ENCODE data around the gene CTSA. TPM values are rescaled to one million over a fixed set of nuclear protein-coding genes. Genes with fewer than 3 reads are reported as not detected.
"Not testable (repeated sequence)": the region's sequence is repeated elsewhere in the genome, so short reads cannot be mapped to it uniquely, and the experiment has no call there.

The CTSA gene
- total and polyA plus RNA-seq, 4 donors, result 29.4 to 102 (median 67.0) TPM

DNA sequence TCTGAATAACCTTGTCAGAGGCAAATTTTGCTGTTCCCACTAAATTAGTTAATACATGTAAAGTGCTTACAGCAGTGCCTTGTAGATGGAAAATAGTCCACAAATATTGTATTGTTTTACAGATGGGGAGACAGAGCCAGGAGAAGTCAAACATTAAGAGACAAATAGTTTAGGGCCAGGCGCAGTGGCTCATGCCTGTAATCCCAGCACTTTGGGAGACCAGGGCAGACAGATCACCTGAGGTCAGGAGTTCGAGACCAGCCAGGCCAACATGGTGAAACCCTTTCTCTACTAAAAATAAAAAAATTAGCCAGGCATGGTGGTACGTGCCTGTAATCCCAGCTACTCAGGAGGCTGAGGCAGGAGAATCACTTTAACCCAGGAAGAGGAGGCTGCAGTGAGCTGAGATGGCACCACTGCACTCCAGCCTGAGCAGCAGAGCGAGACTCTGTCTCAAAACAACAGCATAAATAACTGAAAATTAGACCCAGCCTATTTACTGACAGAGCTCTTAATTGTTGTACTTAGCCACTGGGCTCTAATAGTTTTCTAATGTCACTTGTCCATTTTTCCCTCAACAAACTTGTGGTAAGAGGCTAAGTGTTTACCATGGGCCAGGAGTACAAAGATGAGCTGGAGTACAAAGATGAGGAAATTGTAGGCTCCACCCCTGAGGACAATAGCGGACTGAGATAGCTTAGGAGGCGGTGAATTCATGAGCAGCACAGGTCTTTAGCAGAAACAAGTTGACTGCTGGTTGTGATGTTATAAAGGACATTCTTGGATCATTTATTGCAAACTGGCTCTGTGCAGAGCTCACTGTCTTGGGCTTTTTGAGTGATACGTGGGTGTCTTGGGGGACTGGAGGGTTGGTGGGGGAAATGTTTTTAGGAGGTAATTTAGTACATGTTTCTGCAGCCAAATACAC is 27.3 kb upstream of the CTSA start:
- Histone ChIP-seq H3K4me1 (ENCODE audit: control insufficient read depth, insufficient read depth, low read length) (no peaks in the 10 kb centered on the region), H3K9me3 (ENCODE audit: control insufficient read depth, insufficient read depth, low read length) (no peaks in the 10 kb centered on the region), H3K36me3 (ENCODE audit: control insufficient read depth, insufficient read depth, low read length) (peaks cover 2% of the 10 kb centered on the region), H3K27ac (ENCODE audit: low read depth, low read length) (no peak overlapping the region), H3K27me3 (ENCODE audit: control insufficient read depth, insufficient read depth, low read length) (no peaks in the 10 kb centered on the region), H3K4me3 (ENCODE audit: low read depth, low read length) (no peak overlapping the region)
- WGBS (ENCODE audit: insufficient coverage), result 86% methylated on average over 5 of the region's 7 CpGs
- DNase-seq (ENCODE audit: low read depth in 4 of 6, low spot score in 6 of 6), result no peak

DNA sequence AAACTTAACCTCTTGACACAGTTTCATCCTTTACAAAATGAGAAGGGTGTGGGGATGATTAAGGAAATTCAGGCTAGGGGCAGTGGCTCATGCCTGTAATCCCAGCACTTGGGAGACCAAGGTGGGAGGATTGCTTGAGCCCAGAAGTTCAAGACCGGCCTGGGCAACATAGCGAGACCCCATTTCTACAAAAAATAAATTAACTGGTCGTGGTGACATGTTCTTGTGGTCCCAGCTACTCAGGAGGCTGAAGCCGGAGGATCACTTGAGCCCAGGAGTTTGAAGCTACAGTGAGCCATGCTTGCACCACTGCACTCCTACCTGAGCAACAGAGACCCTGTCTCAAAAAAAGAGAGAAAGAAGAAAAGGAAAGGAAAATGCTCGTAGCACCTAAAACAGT is 24.7 kb upstream of the CTSA start:
- peaks cover 5% of the 10 kb centered on the region for H3K36me3 ChIP-seq (ENCODE audit: control insufficient read depth, insufficient read depth, low read length)
- no peaks in the 10 kb centered on the region for H3K9me3 ChIP-seq (ENCODE audit: control insufficient read depth, insufficient read depth, low read length)
- no peak overlapping the region for H3K27ac ChIP-seq (ENCODE audit: low read depth, low read length)
- no peak for DNase-seq (ENCODE audit: low read depth in 4 of 6, low spot score in 6 of 6)
- H3K27me3 ChIP-seq (ENCODE audit: control insufficient read depth, insufficient read depth, low read length), result no peaks in the 10 kb centered on the region
- H3K4me3 ChIP-seq (ENCODE audit: low read depth, low read length), result no peak overlapping the region
- 92% methylated on average over 4 of the region's 5 CpGs for WGBS (ENCODE audit: insufficient coverage)
- no peaks in the 10 kb centered on the region for H3K4me1 ChIP-seq (ENCODE audit: control insufficient read depth, insufficient read depth, low read length)

DNA sequence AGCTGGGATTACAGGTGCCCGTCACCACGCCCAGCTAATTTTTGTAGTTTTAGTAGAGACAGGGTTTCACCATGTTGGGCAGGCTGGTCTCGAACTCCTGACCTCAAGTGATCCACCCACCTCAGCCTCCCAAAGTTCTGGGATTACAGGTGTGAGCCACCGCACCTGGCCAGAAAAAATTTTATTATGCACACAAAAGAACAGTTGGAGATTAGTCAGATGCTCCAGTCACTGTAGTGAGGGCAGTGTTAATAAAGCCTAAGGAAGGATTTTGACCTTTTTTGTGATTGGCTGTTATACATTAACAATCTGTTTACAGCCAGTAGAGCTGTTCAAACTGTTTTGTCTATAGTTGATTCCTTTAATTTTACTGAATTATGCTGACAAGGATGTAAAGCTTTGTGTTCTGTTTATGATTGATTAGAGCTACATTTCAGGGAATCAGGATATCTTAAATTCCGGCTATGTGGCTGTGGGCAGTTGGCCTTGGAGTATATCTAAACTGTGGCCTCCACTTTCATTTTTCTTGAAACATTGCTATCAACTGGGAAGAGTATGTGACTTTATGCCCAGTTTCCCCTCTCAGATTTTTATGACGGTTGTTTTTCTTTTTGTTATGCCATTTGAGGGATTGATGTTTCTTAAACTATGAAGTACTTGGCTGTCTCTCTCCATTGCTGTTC is 23.9 kb upstream of the CTSA start:
- DNase-seq (ENCODE audit: low read depth in 4 of 6, low spot score in 6 of 6), result no peak
- Histone ChIP-seq H3K4me1 (ENCODE audit: control insufficient read depth, insufficient read depth, low read length) (no peaks in the 10 kb centered on the region), H3K9me3 (ENCODE audit: control insufficient read depth, insufficient read depth, low read length) (no peaks in the 10 kb centered on the region), H3K36me3 (ENCODE audit: control insufficient read depth, insufficient read depth, low read length) (peaks cover 3% of the 10 kb centered on the region), H3K27ac (ENCODE audit: low read depth, low read length) (no peak overlapping the region), H3K27me3 (ENCODE audit: control insufficient read depth, insufficient read depth, low read length) (no peaks in the 10 kb centered on the region), H3K4me3 (ENCODE audit: low read depth, low read length) (no peak overlapping the region)
- 100% methylated on average over 1 of the region's 6 CpGs for WGBS (ENCODE audit: insufficient coverage)

DNA sequence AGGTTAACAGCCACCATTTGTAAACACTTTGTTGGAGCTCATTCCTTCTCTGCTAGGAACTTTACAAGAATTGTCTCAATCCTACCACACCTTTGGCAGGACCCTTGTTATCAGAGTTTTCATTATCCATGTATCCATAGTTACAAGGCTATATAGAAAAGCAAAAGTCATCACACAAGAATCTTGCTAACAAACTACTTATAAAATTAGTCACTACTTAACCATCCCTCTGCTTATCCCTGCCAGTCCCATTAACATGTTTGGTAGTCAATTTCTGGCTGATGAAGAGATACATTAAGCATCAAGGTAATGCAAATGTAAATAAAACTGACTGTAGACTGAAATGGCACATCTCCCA is 23.3 kb upstream of the CTSA start:
- Histone ChIP-seq H3K4me1 (ENCODE audit: control insufficient read depth, insufficient read depth, low read length) (no peaks in the 10 kb centered on the region), H3K9me3 (ENCODE audit: control insufficient read depth, insufficient read depth, low read length) (no peaks in the 10 kb centered on the region), H3K27me3 (ENCODE audit: control insufficient read depth, insufficient read depth, low read length) (no peaks in the 10 kb centered on the region), H3K4me3 (ENCODE audit: low read depth, low read length) (no peak overlapping the region), H3K36me3 (ENCODE audit: control insufficient read depth, insufficient read depth, low read length) (peaks cover 7% of the 10 kb centered on the region), H3K27ac (ENCODE audit: low read depth, low read length) (no peak overlapping the region)
- no peak for DNase-seq (ENCODE audit: low read depth in 4 of 6, low spot score in 6 of 6)

GRCh38 chr20:45872626-45873025 is 18.5 kb upstream of the CTSA start:
- Histone ChIP-seq H3K27ac (ENCODE audit: low read depth, low read length) (no peak overlapping the region), H3K36me3 (ENCODE audit: control insufficient read depth, insufficient read depth, low read length) (peaks cover 23% of the 10 kb centered on the region), H3K4me3 (ENCODE audit: low read depth, low read length) (no peak overlapping the region), H3K27me3 (ENCODE audit: control insufficient read depth, insufficient read depth, low read length) (no peaks in the 10 kb centered on the region), H3K4me1 (ENCODE audit: control insufficient read depth, insufficient read depth, low read length) (no peaks in the 10 kb centered on the region), H3K9me3 (ENCODE audit: control insufficient read depth, insufficient read depth, low read length) (no peaks in the 10 kb centered on the region)
- 96% methylated on average over 2 of the region's 4 CpGs for WGBS (ENCODE audit: insufficient coverage)
- DNase-seq (ENCODE audit: low read depth in 4 of 6, low spot score in 6 of 6), result no peak

DNA sequence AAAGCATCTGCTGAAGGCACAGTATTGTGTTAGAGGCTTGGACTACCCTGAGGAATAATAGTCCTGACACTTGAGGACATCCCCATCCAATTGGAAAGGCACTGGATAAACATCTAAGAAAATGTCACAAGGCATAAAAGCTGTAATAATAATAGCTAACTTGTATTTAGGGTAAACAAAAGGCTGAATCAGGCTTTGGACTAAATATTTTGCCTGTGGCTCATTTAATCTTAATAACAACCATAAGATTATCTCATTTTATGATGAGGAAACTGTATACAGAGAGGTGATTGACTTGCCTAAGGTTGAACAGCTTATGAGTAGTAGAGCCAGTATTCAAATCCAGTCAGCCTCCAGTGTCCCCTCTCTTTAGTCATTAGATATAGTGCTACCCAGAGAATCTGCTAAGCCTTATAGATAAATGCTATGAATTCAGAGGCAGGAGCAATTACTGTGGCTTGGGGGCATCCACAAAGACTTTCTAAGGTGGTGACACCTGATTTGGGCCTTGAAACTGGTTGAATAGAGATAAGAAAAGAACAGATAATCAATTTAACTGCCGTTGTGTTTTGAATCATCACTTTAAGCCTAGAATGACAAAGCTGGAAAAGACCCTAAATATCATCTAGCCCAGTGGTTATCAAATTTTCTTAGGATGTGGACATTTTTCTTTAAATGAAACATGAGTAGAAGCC is 17.6 kb upstream of the CTSA start:
- no CpG with 5 or more reads among the region's 1 CpG for WGBS (ENCODE audit: insufficient coverage)
- Histone ChIP-seq H3K36me3 (ENCODE audit: control insufficient read depth, insufficient read depth, low read length) (peaks cover 32% of the 10 kb centered on the region), H3K9me3 (ENCODE audit: control insufficient read depth, insufficient read depth, low read length) (no peaks in the 10 kb centered on the region), H3K27ac (ENCODE audit: low read depth, low read length) (no peak overlapping the region), H3K27me3 (ENCODE audit: control insufficient read depth, insufficient read depth, low read length) (no peaks in the 10 kb centered on the region), H3K4me3 (ENCODE audit: low read depth, low read length) (no peak overlapping the region), H3K4me1 (ENCODE audit: control insufficient read depth, insufficient read depth, low read length) (no peaks in the 10 kb centered on the region)
- DNase-seq (ENCODE audit: low read depth in 4 of 6, low spot score in 6 of 6), result no peak

GRCh38 chr20:45874104-45874481 is 17.0 kb upstream of the CTSA start:
- H3K36me3 ChIP-seq (ENCODE audit: control insufficient read depth, insufficient read depth, low read length), result peaks cover 34% of the 10 kb centered on the region
- H3K4me1 ChIP-seq (ENCODE audit: control insufficient read depth, insufficient read depth, low read length); H3K27me3 ChIP-seq (ENCODE audit: control insufficient read depth, insufficient read depth, low read length); H3K27ac ChIP-seq (ENCODE audit: low read depth, low read length); H3K9me3 ChIP-seq (ENCODE audit: control insufficient read depth, insufficient read depth, low read length); H3K4me3 ChIP-seq (ENCODE audit: low read depth, low read length); DNase-seq (ENCODE audit: low read depth in 4 of 6, low spot score in 6 of 6): not testable (repeated sequence)
- 100% methylated on average over 5 of the region's 10 CpGs for WGBS (ENCODE audit: insufficient coverage)

DNA sequence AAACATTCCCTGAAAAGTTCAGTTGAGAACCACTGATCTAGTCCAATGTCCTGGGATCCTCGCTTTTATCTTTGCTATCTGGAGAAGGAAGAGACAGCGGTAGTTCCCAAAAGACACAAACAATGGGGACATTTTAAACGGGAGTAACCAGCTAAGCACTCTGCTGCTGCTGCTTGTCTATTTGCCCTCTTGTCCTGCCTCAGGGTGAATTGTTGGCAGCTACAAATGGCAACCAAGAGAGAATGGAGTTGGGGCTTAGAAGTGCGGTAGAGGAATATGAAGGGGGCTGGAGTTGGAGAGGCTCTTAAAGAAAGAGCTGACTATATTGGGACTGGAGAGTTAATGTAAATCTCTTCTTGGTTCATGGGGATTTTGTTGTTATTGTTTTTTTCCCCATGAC is 16.6 kb upstream of the CTSA start:
- WGBS (ENCODE audit: insufficient coverage), result 72% methylated on average over 3 of the region's 4 CpGs
- DNase-seq (ENCODE audit: low read depth in 4 of 6, low spot score in 6 of 6), result no peak
- no peak overlapping the region for H3K27ac ChIP-seq (ENCODE audit: low read depth, low read length)

DNA sequence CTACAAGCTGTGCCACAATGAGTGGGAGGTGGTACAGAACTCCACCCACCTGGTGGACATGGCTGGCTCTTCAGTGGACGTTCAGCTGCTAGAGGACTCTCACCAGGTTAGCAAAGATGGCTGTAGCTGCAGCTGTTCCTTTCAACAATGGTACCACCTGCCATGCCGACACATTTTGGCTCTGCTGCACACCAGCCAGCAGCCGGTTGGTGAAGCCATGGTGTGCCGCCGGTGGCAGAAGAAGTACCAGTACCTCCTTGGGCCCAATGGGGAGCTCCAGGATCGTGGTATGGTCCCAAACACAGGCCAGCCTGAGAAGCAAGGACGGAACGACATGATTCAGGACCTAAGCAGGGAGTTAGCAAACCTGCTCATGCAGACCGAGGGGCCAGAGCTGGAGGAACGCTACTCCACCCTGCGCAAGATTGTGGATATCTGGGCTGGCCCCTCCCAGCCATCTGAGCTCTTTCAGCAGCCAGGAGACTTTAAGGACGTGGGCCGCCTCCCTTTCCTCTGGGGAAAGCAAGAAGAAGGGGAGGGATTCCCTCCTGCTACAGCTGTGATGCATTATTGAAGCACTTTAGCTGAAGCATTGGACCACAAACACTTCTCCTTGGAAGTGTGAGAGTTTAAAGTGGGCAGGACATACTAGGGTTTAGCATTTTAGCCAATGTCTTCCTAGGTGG is 12.9 kb upstream of the CTSA start:
- no peaks in the 10 kb centered on the region for H3K9me3 ChIP-seq (ENCODE audit: control insufficient read depth, insufficient read depth, low read length)
- no peak overlapping the region for H3K27ac ChIP-seq (ENCODE audit: low read depth, low read length)
- 91% methylated on average over 13 of the region's 13 CpGs for WGBS (ENCODE audit: insufficient coverage)
- H3K4me3 ChIP-seq (ENCODE audit: low read depth, low read length), result no peak overlapping the region
- H3K27me3 ChIP-seq (ENCODE audit: control insufficient read depth, insufficient read depth, low read length), result no peaks in the 10 kb centered on the region
- peaks cover 11% of the 10 kb centered on the region for H3K4me1 ChIP-seq (ENCODE audit: control insufficient read depth, insufficient read depth, low read length)
- DNase-seq (ENCODE audit: low read depth in 4 of 6, low spot score in 6 of 6), result no peak
- peaks cover 37% of the 10 kb centered on the region for H3K36me3 ChIP-seq (ENCODE audit: control insufficient read depth, insufficient read depth, low read length)

More for the DNA sequence above, 16.6 kb upstream of the CTSA start:
- Histone ChIP-seq H3K9me3 (ENCODE audit: control insufficient read depth, insufficient read depth, low read length) (no peaks in the 10 kb centered on the region), H3K4me1 (ENCODE audit: control insufficient read depth, insufficient read depth, low read length) (no peaks in the 10 kb centered on the region), H3K4me3 (ENCODE audit: low read depth, low read length) (no peak overlapping the region), H3K27me3 (ENCODE audit: control insufficient read depth, insufficient read depth, low read length) (no peaks in the 10 kb centered on the region), H3K36me3 (ENCODE audit: control insufficient read depth, insufficient read depth, low read length) (peaks cover 35% of the 10 kb centered on the region)

Data from spinal cord (tissue), 10 donors.